ENCODE data around the gene GNPDA2. TPM values are rescaled to one million over a fixed set of nuclear protein-coding genes. Genes with fewer than 3 reads are reported as not detected.
A peak's percentile ranks its signal among the peaks of the same experiment; 100 is the strongest.
"Not testable (repeated sequence)": the region's sequence is repeated elsewhere in the genome, so short reads cannot be mapped to it uniquely, and the experiment has no call there.

The GNPDA2 gene
- total and polyA plus RNA-seq, 4 donors, result 25.3 to 39.0 (median 33.2) TPM

DNA sequence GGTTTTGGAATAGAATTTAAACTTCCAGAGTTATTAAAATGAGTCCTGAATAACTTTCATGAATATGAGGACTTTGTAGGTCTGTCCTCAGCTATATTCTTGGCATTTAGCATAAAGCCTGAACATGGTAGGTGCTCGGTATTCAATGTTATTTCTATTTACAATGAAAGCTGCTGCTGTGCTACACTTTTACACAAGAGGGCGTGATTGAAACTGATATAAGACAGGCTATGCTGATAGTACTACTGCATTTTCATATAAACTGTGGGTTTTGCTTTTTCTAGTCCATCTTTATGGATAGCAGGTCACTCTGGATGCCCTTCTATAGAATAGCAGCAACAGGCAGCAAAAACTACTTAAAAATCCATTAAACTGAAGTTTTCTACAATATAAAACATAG lies 12.3 kb upstream of the GNPDA2 start:
- no peaks in the 10 kb centered on the region for H3K9me3 ChIP-seq (ENCODE audit: control insufficient read depth, insufficient read depth, low read length)
- H3K36me3 ChIP-seq (ENCODE audit: control insufficient read depth, insufficient read depth, low read length), result no peaks in the 10 kb centered on the region
- H3K4me3 ChIP-seq (ENCODE audit: low read depth, low read length), result no peak overlapping the region
- no peaks in the 10 kb centered on the region for H3K27me3 ChIP-seq (ENCODE audit: control insufficient read depth, insufficient read depth, low read length)
- H3K4me1 ChIP-seq (ENCODE audit: control insufficient read depth, insufficient read depth, low read length), result no peaks in the 10 kb centered on the region
- no CpG with 5 or more reads among the region's 2 CpGs for WGBS (ENCODE audit: insufficient coverage)
- H3K27ac ChIP-seq (ENCODE audit: low read depth, low read length), result no peak overlapping the region
- DNase-seq (ENCODE audit: low read depth in 4 of 6, low spot score in 6 of 6), result peak in 2 of 6 donors; percentile 55 to 76

DNA sequence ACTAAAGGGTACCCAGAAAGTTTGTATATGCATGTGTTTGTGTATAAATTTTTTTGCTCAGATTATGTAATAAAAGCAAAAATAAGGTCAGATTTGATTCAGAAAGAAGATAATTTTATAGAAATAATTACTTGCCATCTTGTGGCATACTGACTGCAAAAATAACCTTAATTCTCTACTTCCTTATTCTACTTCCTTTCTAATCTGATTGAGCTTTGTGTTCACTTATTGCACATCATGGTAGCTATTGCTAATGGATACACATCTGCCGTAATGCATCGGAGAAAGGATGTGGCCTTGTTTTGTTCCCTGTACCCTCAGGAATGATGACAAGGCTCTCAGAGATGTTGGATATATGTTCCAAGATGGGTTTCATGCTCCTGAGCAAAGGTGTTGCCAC lies 10.5 kb upstream of the GNPDA2 start:
- no peak for DNase-seq (ENCODE audit: low read depth in 4 of 6, low spot score in 6 of 6)
- 92% methylated on average over 2 of the region's 2 CpGs for WGBS (ENCODE audit: insufficient coverage)
- no peak overlapping the region for H3K27ac ChIP-seq (ENCODE audit: low read depth, low read length)
- no peaks in the 10 kb centered on the region for H3K4me1 ChIP-seq (ENCODE audit: control insufficient read depth, insufficient read depth, low read length)
- H3K27me3 ChIP-seq (ENCODE audit: control insufficient read depth, insufficient read depth, low read length), result no peaks in the 10 kb centered on the region
- no peaks in the 10 kb centered on the region for H3K9me3 ChIP-seq (ENCODE audit: control insufficient read depth, insufficient read depth, low read length)
- H3K4me3 ChIP-seq (ENCODE audit: low read depth, low read length), result no peak overlapping the region
- no peaks in the 10 kb centered on the region for H3K36me3 ChIP-seq (ENCODE audit: control insufficient read depth, insufficient read depth, low read length)

DNA sequence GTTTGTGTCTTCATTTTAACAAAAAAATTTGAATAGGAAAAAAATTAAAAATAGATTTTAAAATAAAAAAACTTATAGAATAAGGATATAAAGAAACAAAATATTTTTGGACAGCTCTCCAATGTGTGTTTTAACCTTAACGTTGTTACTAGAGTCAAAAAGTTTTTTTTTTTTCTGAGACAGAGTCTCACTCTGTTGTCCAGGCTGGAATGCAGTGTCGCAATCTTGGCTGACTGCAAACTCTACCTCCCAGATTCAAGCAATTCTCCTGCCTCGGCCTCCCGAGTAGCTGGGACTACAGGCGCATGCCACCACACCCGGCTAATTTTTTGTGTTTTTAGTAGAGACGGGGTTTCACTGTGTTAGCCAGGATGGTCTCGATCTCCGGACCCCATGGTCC lies 2.3 kb upstream of the GNPDA2 start:
- not testable (repeated sequence) for H3K27me3 ChIP-seq (ENCODE audit: control insufficient read depth, insufficient read depth, low read length); DNase-seq (ENCODE audit: low read depth in 4 of 6, low spot score in 6 of 6); H3K36me3 ChIP-seq (ENCODE audit: control insufficient read depth, insufficient read depth, low read length); H3K4me3 ChIP-seq (ENCODE audit: low read depth, low read length); H3K4me1 ChIP-seq (ENCODE audit: control insufficient read depth, insufficient read depth, low read length); H3K27ac ChIP-seq (ENCODE audit: low read depth, low read length); H3K9me3 ChIP-seq (ENCODE audit: control insufficient read depth, insufficient read depth, low read length)
- WGBS (ENCODE audit: insufficient coverage), result no CpG with 5 or more reads among the region's 9 CpGs

- H3K27ac ChIP-seq (ENCODE audit: low read depth, low read length), result no peak overlapping the region
- H3K4me1 ChIP-seq (ENCODE audit: control insufficient read depth, insufficient read depth, low read length), result peaks cover 4% of the 10 kb centered on the region
- no peaks in the 10 kb centered on the region for H3K27me3 ChIP-seq (ENCODE audit: control insufficient read depth, insufficient read depth, low read length)
- H3K4me3 ChIP-seq (ENCODE audit: low read depth, low read length), result no peak overlapping the region
- no peaks in the 10 kb centered on the region for H3K9me3 ChIP-seq (ENCODE audit: control insufficient read depth, insufficient read depth, low read length)
- no peaks in the 10 kb centered on the region for H3K36me3 ChIP-seq (ENCODE audit: control insufficient read depth, insufficient read depth, low read length)
- WGBS (ENCODE audit: insufficient coverage), result 100% methylated on average over 5 of the region's 6 CpGs
- no peak for DNase-seq (ENCODE audit: low read depth in 4 of 6, low spot score in 6 of 6)
Observed at GRCh38 chr4:44727471-44727870, 1.1 kb upstream of the GNPDA2 start.

- peak overlapping the region; percentile 88 for H3K4me3 ChIP-seq (ENCODE audit: low read depth, low read length)
- H3K27ac ChIP-seq (ENCODE audit: low read depth, low read length), result peak overlapping the region; percentile 88
- peak in 1 of 6 donors; percentile 41 for DNase-seq (ENCODE audit: low read depth in 4 of 6, low spot score in 6 of 6)
- H3K36me3 ChIP-seq (ENCODE audit: control insufficient read depth, insufficient read depth, low read length), result no peaks in the 10 kb centered on the region
- H3K4me1 ChIP-seq (ENCODE audit: control insufficient read depth, insufficient read depth, low read length), result peaks cover 4% of the 10 kb centered on the region
- no peaks in the 10 kb centered on the region for H3K9me3 ChIP-seq (ENCODE audit: control insufficient read depth, insufficient read depth, low read length)
- H3K27me3 ChIP-seq (ENCODE audit: control insufficient read depth, insufficient read depth, low read length), result no peaks in the 10 kb centered on the region
- 0% methylated on average over 6 of the region's 9 CpGs for WGBS (ENCODE audit: insufficient coverage)
Observed at GRCh38 chr4:44725726-44726037, 674 bp downstream of the GNPDA2 start.

DNA sequence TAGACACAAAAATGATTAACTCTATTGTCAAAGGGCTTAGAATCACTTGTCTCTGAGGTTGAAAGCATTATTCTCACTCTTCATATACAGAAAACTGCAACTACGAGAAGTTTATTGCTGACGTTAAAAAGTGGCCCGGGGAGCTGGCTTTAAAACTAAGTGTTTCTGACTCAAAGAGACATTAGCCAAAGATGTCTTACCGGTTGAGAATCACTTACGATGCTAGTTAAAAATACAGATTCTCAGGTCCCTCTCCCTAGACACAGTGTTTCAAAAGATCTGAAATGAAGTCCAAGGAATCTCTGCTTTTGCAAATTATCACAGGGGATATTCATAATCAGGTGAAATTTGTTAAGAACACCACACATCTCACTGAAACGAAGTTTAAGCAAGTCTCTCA lies 1.2 kb downstream of the GNPDA2 start:
- DNase-seq (ENCODE audit: low read depth in 4 of 6, low spot score in 6 of 6), result peak in 1 of 6 donors; percentile 4
- H3K36me3 ChIP-seq (ENCODE audit: control insufficient read depth, insufficient read depth, low read length), result no peaks in the 10 kb centered on the region
- H3K4me1 ChIP-seq (ENCODE audit: control insufficient read depth, insufficient read depth, low read length), result peaks cover 4% of the 10 kb centered on the region
- H3K4me3 ChIP-seq (ENCODE audit: low read depth, low read length), result peak overlapping the region; percentile 88
- no peaks in the 10 kb centered on the region for H3K9me3 ChIP-seq (ENCODE audit: control insufficient read depth, insufficient read depth, low read length)
- 29% methylated on average over 2 of the region's 6 CpGs for WGBS (ENCODE audit: insufficient coverage)
- H3K27me3 ChIP-seq (ENCODE audit: control insufficient read depth, insufficient read depth, low read length), result no peaks in the 10 kb centered on the region
- H3K27ac ChIP-seq (ENCODE audit: low read depth, low read length), result no peak overlapping the region

DNA sequence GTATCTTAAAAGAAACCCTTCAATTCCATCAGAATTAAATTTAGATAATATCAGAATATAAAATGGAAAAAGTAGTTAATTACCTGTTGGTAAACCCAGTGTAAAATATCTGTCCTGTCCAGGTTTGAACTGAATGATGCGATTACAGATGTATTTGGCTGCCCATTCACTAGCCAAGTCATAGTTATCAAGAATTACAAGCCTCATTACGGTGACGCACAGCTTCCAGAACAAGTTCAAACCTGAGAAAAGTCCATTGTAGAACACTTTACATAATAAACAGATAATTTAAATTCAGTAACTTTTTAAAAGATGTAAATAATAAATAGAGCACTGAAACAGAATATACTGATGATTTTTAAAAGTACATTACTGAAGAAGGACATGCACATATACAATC lies 4.4 kb downstream of the GNPDA2 start:
- no peak for DNase-seq (ENCODE audit: low read depth in 4 of 6, low spot score in 6 of 6)
- H3K27ac ChIP-seq (ENCODE audit: low read depth, low read length), result no peak overlapping the region
- H3K36me3 ChIP-seq (ENCODE audit: control insufficient read depth, insufficient read depth, low read length), result no peaks in the 10 kb centered on the region
- H3K27me3 ChIP-seq (ENCODE audit: control insufficient read depth, insufficient read depth, low read length), result no peaks in the 10 kb centered on the region
- no peaks in the 10 kb centered on the region for H3K9me3 ChIP-seq (ENCODE audit: control insufficient read depth, insufficient read depth, low read length)
- no peak overlapping the region for H3K4me3 ChIP-seq (ENCODE audit: low read depth, low read length)
- H3K4me1 ChIP-seq (ENCODE audit: control insufficient read depth, insufficient read depth, low read length), result peaks cover 4% of the 10 kb centered on the region
- no CpG with 5 or more reads among the region's 3 CpGs for WGBS (ENCODE audit: insufficient coverage)

DNA sequence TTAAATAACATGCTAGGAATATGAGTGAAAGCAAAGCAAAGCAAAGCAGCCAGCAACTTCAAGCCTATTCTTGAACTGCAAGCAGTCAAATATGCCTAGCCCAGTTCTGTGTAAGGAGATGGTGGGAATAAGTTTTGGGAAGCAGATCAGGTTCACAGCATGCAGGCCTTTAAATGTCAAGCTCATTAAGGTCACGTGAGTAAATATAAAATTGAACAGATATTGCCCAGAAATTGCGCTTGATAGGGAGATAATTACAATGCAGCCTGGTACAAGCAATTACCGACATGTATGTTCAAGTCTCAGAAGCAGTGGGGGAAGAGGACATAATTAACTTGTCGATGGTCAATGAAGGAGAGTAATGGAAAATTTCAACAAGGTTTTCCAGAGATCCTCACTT lies 6.0 kb downstream of the GNPDA2 start:
- Histone ChIP-seq H3K4me1 (ENCODE audit: control insufficient read depth, insufficient read depth, low read length) (peaks cover 4% of the 10 kb centered on the region), H3K27ac (ENCODE audit: low read depth, low read length) (no peak overlapping the region), H3K9me3 (ENCODE audit: control insufficient read depth, insufficient read depth, low read length) (no peaks in the 10 kb centered on the region), H3K36me3 (ENCODE audit: control insufficient read depth, insufficient read depth, low read length) (no peaks in the 10 kb centered on the region), H3K27me3 (ENCODE audit: control insufficient read depth, insufficient read depth, low read length) (no peaks in the 10 kb centered on the region), H3K4me3 (ENCODE audit: low read depth, low read length) (no peak overlapping the region)
- peak in 1 of 6 donors; percentile 57 for DNase-seq (ENCODE audit: low read depth in 4 of 6, low spot score in 6 of 6)
- 67% methylated on average over 1 of the region's 4 CpGs for WGBS (ENCODE audit: insufficient coverage)

- no peak overlapping the region for H3K4me3 ChIP-seq (ENCODE audit: low read depth, low read length)
- DNase-seq (ENCODE audit: low read depth in 4 of 6, low spot score in 6 of 6), result no peak
- H3K27ac ChIP-seq (ENCODE audit: low read depth, low read length), result no peak overlapping the region
- 83% methylated on average over 1 of the region's 5 CpGs for WGBS (ENCODE audit: insufficient coverage)
- H3K4me1 ChIP-seq (ENCODE audit: control insufficient read depth, insufficient read depth, low read length), result no peaks in the 10 kb centered on the region
- no peaks in the 10 kb centered on the region for H3K27me3 ChIP-seq (ENCODE audit: control insufficient read depth, insufficient read depth, low read length)
- H3K9me3 ChIP-seq (ENCODE audit: control insufficient read depth, insufficient read depth, low read length), result no peaks in the 10 kb centered on the region
- H3K36me3 ChIP-seq (ENCODE audit: control insufficient read depth, insufficient read depth, low read length), result peaks cover 3% of the 10 kb centered on the region
Observed at GRCh38 chr4:44716597-44716996, 9.8 kb downstream of the GNPDA2 start.

DNA sequence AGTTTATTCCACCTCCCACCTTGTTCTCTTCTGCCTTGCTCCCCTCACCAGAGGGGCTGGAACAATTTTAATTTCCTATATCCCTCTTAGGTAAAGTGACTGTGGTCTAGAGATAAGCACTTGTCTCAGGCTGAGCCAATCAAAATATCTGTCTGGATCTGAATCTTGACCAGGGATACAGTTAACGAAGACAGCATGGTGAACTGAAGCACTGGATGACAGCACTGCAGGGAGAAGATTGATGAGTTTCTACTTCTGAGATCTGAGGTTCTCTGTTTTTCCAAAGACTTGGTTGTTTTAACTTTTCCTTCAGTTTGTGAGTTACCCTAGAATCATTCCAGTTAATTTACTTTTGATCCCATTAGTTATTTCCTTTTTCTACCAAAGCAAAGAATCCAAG lies 13.2 kb downstream of the GNPDA2 start:
- 89% methylated on average over 1 of the region's 1 CpG for WGBS (ENCODE audit: insufficient coverage)
- DNase-seq (ENCODE audit: low read depth in 4 of 6, low spot score in 6 of 6), result no peak
- Histone ChIP-seq H3K27me3 (ENCODE audit: control insufficient read depth, insufficient read depth, low read length) (no peaks in the 10 kb centered on the region), H3K9me3 (ENCODE audit: control insufficient read depth, insufficient read depth, low read length) (no peaks in the 10 kb centered on the region), H3K4me1 (ENCODE audit: control insufficient read depth, insufficient read depth, low read length) (no peaks in the 10 kb centered on the region), H3K4me3 (ENCODE audit: low read depth, low read length) (no peak overlapping the region), H3K27ac (ENCODE audit: low read depth, low read length) (no peak overlapping the region), H3K36me3 (ENCODE audit: control insufficient read depth, insufficient read depth, low read length) (peaks cover 3% of the 10 kb centered on the region)
